Upper lobe of left lung (tissue), 6 donors: ENCODE data around the gene SLC10A7. TPM values are rescaled to one million over a fixed set of nuclear protein-coding genes. Genes with fewer than 3 reads are reported as not detected.

Experiments used
- ATAC-seq, 2 donors: fragments of 200-7000 bp; cut with Tn5 transposase; one replicate each; pipeline ENCODE4 v1.9.1; 2022; ENCODE audit warnings: mild to moderate bottlenecking in 2 of 2, moderate library complexity in 2 of 2; ENCODE audit not compliant: low FRiP score in 2 of 2
- DNase-seq, 2 donors: peaks; one replicate each; pipeline ENCODE4 v3.0.0-alpha.2; 2019 to 2020
- H3K27ac ChIP-seq, 4 donors: fragments of 200-600 bp; sonication (generic); one replicate each; pipeline ENCODE4 v1.5.1; 2016 to 2019
- H3K27me3 ChIP-seq, 4 donors: fragments of 200-600 bp; sonication (generic); one replicate each; pipeline ENCODE4 v1.5.1; 2017 to 2019
- H3K36me3 ChIP-seq, 4 donors: fragments of 200-600 bp; sonication (generic); one replicate each; pipeline ENCODE4 v1.5.1; 2016 to 2019
- H3K4me1 ChIP-seq, 4 donors: fragments of 200-600 bp; sonication (generic); one replicate each; pipeline ENCODE4 v1.5.1; 2018 to 2019
- H3K4me3 ChIP-seq, 4 donors: fragments of 200-600 bp; sonication (generic); one replicate each; pipeline ENCODE4 v1.5.1; 2017 to 2019; ENCODE audit warnings: mild to moderate bottlenecking in 2 of 4, moderate library complexity in 1 of 4
- H3K9me3 ChIP-seq, 4 donors: fragments of 200-600 bp; sonication (generic); one replicate each; pipeline ENCODE4 v1.5.1; 2018 to 2019
- EP300 ChIP-seq, 4 donors: sonication (generic); formaldehyde crosslinking; IDR thresholded peaks; one replicate each; pipeline ENCODE4 v1.5.1; 2017; ENCODE audit warnings: antibody characterized with exemption in 4 of 4, control low read depth in 2 of 4
- POLR2A ChIP-seq, 4 donors: fragments of 450-650 bp; IDR thresholded peaks; one replicate each; pipeline ENCODE4 v1.5.1; 2016 to 2017; ENCODE audit warnings: antibody characterized with exemption in 4 of 4, mild to moderate bottlenecking in 2 of 4
- POLR2AphosphoS5 ChIP-seq, 2 donors: sonication (generic); formaldehyde crosslinking; IDR thresholded peaks; one replicate each; pipeline ENCODE4 v1.5.1; 2017; ENCODE audit warnings: antibody characterized with exemption in 2 of 2
- WGBS, 2 donors: methylation state at CpG; one replicate each; pipeline ENCODE4 v1.1.5; 2017 to 2018; 5-methylcytosine and 5-hydroxymethylcytosine counted together
- total RNA-seq, 6 donors: library from RNA; depleted of rRNA in 4 of 6; stranded (reverse); fragments of >200 nt in 4 of 6; gene quantifications; one replicate each; pipeline versions ENCODE4 v1.1.0 to v1.2.1, GENCODE V29; 2016 to 2021
- TF ChIP-seq, protein P1 (sequence below), 6 experiments: fragments of 450-650 bp in 4 of 6; fragments of 200-600 bp in 2 of 6; sonication (generic) in 2 of 6; IDR thresholded peaks; one replicate each; pipeline ENCODE4 v1.5.1; 2016 to 2019; ENCODE audit warnings: antibody characterized with exemption in 6 of 6
- donor health status: DM: no; HTN: no; CAD: no; lungs with moderate emphysema.
- donor health status: DM: no; HTN: yes; CAD: no; lungs with severe emphysema.

SLC10A7 gene
- total RNA-seq, 6 donors from 2014 or later, result 11.1 to 20.9 (median 14.1) TPM

DNA sequence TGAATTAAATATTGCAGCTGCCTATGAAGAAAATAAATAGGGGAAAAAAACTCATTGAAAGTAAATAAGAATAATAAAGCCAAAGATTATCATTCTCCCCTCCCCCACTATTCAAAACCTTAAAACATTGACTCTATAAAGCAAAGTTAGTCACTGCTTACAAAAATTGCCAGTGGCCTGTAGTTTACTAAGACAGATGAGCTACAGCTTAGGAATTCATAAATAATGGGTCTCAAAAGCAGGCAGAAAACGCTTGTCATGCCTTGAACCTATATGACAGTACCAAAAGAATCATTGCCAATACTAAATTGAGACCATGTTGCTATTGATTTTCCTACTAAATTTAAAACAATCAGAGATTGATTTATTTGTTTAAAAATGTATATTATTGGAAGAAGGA lies 78.9 kb downstream of the SLC10A7 start:
- WGBS, 2 donors, result 86 to 90% methylated on average over 1 of the region's 1 CpG
- Histone ChIP-seq H3K4me3 (no peak overlapping the region), H3K27ac (no peak overlapping the region), H3K4me1 (no peaks in the 10 kb centered on the region), H3K36me3 (peaks cover 0 to 4% (median 0%) of the 10 kb centered on the region in 4 donors), H3K9me3 (no peaks in the 10 kb centered on the region), H3K27me3 (no peaks in the 10 kb centered on the region)
- ATAC-seq, result no peak
- DNase-seq, result no peak
- TF ChIP-seq, protein P1, sequence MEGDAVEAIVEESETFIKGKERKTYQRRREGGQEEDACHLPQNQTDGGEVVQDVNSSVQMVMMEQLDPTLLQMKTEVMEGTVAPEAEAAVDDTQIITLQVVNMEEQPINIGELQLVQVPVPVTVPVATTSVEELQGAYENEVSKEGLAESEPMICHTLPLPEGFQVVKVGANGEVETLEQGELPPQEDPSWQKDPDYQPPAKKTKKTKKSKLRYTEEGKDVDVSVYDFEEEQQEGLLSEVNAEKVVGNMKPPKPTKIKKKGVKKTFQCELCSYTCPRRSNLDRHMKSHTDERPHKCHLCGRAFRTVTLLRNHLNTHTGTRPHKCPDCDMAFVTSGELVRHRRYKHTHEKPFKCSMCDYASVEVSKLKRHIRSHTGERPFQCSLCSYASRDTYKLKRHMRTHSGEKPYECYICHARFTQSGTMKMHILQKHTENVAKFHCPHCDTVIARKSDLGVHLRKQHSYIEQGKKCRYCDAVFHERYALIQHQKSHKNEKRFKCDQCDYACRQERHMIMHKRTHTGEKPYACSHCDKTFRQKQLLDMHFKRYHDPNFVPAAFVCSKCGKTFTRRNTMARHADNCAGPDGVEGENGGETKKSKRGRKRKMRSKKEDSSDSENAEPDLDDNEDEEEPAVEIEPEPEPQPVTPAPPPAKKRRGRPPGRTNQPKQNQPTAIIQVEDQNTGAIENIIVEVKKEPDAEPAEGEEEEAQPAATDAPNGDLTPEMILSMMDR (IDR thresholded peaks at IDR 0.05), result no peak
- TF ChIP-seq POLR2A (IDR thresholded peaks at IDR 0.05), result no peak
- TF ChIP-seq POLR2AphosphoS5 (IDR thresholded peaks at IDR 0.05), result no peak
- no peak for TF ChIP-seq EP300 (IDR thresholded peaks at IDR 0.05)

DNA sequence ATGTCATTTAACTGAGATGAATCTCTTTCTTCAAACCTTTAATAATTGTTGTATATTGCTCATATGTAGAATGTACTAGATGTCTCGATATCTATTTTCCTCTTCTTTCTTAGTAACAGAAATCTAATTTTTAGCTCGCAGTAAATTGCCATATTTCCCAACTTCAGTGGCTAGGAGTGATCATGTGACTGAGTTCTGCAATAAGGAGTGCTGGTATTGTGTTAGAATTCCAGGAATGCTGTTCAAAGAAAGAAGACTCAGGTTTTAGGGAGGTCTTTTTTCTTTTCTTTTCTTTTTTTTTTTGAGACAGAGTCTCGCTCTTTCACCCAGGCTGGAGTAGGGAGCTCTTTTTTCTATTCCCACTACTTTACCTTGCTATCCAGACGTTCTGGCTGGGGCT lies 81.7 kb downstream of the SLC10A7 start:
- WGBS, 2 donors, result 81 to 91% methylated on average over 4 of the region's 4 CpGs
- Histone ChIP-seq H3K4me1 (no peaks in the 10 kb centered on the region), H3K27ac (no peak overlapping the region), H3K36me3 (no peaks in the 10 kb centered on the region), H3K27me3 (no peaks in the 10 kb centered on the region), H3K4me3 (no peak overlapping the region), H3K9me3 (no peaks in the 10 kb centered on the region)
- ATAC-seq, result no peak
- TF ChIP-seq POLR2AphosphoS5 (IDR thresholded peaks at IDR 0.05), result no peak
- TF ChIP-seq, protein P1 (IDR thresholded peaks at IDR 0.05), result no peak
- no peak for TF ChIP-seq POLR2A (IDR thresholded peaks at IDR 0.05)
- no peak for TF ChIP-seq EP300 (IDR thresholded peaks at IDR 0.05)
- DNase-seq, result no peak

DNA sequence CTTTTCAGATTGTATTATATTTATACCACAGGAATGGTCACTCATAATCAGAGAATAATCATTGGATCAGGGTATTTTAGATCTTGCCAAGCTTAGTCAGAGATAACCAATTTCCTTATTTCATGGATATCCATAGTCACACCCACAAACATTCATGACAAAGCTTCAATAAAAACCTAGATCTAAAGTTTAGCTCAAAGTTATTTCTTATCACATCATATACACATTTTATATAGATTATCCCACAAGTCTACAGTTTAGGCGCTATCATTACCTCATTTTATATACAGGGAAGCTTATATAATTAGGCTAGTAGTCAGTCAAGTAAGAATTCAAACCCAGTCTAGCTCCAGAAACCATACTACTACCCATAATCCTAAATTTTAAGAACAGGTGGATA lies 82.3 kb downstream of the SLC10A7 start:
- 98 to 100% methylated on average over 1 of the region's 1 CpG for WGBS, 2 donors
- H3K27ac ChIP-seq, result no peak overlapping the region
- ATAC-seq (no peak), DNase-seq (no peak)
- no peak overlapping the region for H3K4me3 ChIP-seq
- no peaks in the 10 kb centered on the region for H3K27me3 ChIP-seq
- H3K4me1 ChIP-seq, result no peaks in the 10 kb centered on the region
- no peak for TF ChIP-seq POLR2A (IDR thresholded peaks at IDR 0.05)
- TF ChIP-seq EP300 (IDR thresholded peaks at IDR 0.05), result no peak
- no peaks in the 10 kb centered on the region for H3K36me3 ChIP-seq
- H3K9me3 ChIP-seq, result no peaks in the 10 kb centered on the region

DNA sequence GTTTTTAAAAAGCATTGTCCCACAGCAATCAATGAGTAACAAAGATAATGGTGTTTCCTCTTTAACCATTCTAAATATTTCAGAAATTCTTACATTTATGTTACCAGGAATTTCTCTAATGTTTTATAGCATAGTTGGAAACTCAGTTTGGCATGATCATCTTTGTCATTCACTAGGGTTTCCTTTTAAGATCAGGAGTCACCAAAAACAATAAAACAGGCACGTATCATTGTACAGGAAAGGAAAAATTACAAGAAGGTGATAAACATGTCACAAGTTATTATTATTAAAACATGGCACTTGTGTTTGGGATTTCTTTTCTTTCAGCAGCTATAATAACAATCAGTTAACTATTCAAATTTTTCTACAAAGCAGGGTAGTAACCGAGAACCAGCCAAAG lies 84.0 kb downstream of the SLC10A7 start:
- Histone ChIP-seq H3K27ac (no peak overlapping the region), H3K4me1 (no peaks in the 10 kb centered on the region), H3K4me3 (no peak overlapping the region), H3K36me3 (no peaks in the 10 kb centered on the region), H3K9me3 (no peaks in the 10 kb centered on the region), H3K27me3 (no peaks in the 10 kb centered on the region)
- TF ChIP-seq EP300 (IDR thresholded peaks at IDR 0.05) (no peak), POLR2AphosphoS5 (IDR thresholded peaks at IDR 0.05) (no peak), POLR2A (IDR thresholded peaks at IDR 0.05) (no peak)
- TF ChIP-seq, protein P1 (IDR thresholded peaks at IDR 0.05), result no peak
- DNase-seq (no peak), ATAC-seq (no peak)
- 65 to 72% methylated on average over 2 of the region's 2 CpGs for WGBS, 2 donors

DNA sequence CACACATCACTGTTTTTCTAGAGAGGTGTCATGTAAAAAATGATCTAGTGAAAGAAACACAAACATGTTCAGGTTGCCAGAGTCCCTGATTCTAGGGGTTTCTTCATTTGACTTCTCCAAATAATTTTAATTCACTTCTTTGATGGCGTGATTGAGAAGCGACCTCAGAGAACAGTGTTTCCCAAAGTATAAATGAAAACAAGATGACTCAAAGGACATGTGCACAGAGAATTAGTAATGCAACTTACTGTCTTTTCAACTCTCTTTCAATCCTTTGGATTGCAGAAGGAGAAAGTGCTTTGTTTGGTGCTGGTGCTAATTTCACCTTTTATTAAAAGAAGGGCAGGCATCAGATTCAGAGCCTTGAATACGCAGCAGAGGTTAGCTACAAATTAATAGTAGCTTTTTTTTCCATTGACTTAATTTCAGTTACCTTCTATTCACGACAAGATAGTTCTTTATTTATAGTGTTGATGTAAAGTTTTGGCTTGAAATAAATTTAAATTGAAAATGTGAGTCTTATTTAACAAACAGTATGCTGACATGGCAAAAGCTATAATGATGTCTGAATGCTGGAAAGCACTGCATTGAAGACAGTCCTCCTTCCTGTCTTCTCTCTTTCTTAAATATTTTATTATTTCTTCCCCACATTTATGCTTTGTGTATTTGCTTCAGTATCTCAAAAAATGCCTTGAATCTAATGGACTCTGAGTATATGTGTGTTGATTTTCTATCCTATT lies 85.1 kb downstream of the SLC10A7 start:
- ATAC-seq (no peak), DNase-seq (no peak)
- Histone ChIP-seq H3K27me3 (no peaks in the 10 kb centered on the region), H3K4me3 (no peak overlapping the region), H3K9me3 (no peaks in the 10 kb centered on the region), H3K27ac (no peak overlapping the region), H3K36me3 (no peaks in the 10 kb centered on the region), H3K4me1 (no peaks in the 10 kb centered on the region)
- 88 to 92% methylated on average over 4 of the region's 4 CpGs for WGBS, 2 donors
- TF ChIP-seq EP300 (IDR thresholded peaks at IDR 0.05), result no peak
- TF ChIP-seq POLR2AphosphoS5 (IDR thresholded peaks at IDR 0.05), result no peak
- TF ChIP-seq, protein P1 (IDR thresholded peaks at IDR 0.05), result no peak
- TF ChIP-seq POLR2A (IDR thresholded peaks at IDR 0.05), result no peak
